ENCODE measurements around the gene MTERF4. TPM values are rescaled to one million over a fixed set of nuclear protein-coding genes. Genes with fewer than 3 reads are reported as not detected.

MTERF4 gene
- polyA plus RNA-seq, 2 donors, result 21.5 to 32.7 TPM

DNA sequence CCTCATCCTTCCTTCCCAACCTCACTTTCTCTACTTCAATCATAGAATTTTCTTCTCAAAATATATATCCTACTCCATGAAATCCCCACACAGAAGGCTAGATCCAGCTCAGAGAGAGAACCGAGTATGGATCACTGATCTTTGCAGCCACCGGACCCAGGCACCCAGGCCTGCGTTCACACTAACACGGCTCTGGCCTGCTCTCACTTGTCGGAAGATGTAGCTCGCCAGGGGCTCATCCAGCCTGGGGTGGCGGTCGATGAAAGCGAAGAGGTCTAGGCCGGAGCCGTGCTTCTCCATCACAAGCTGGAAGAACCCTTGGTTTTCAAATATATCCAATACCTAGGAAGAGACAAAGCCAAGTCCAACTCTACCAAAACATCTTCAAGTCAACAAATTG is 12.7 kb upstream of the MTERF4 start:
- Histone ChIP-seq H3K9me3 (ENCODE audit: control insufficient read depth in 2 of 2, insufficient read depth in 1 of 2, low read depth in 1 of 2, low read length in 1 of 2) (no peaks in the 10 kb centered on the region), H3K27ac (ENCODE audit: low read depth in 2 of 2, low read length in 1 of 2) (no peak overlapping the region), H3K4me1 (ENCODE audit: control insufficient read depth in 2 of 2, insufficient read depth in 2 of 2, low read length in 1 of 2) (peaks cover 0 to 2% of the 10 kb centered on the region in 2 donors), H3K4me3 (ENCODE audit: low read depth in 1 of 2, low read length in 2 of 2) (no peak overlapping the region), H3K36me3 (ENCODE audit: control insufficient read depth in 2 of 2, insufficient read depth in 2 of 2, low read length in 1 of 2) (peaks cover 0 to 10% of the 10 kb centered on the region in 2 donors), H3K27me3 (ENCODE audit: control insufficient read depth in 1 of 2, insufficient read depth in 2 of 2, low read length in 2 of 2) (no peaks in the 10 kb centered on the region)
- whole genome bisulfite sequencing, 2 donors, result 92 to 97% methylated on average over 11 of the region's 11 CpGs

GRCh38 chr2:241112592-241112991 is 10.5 kb upstream of the MTERF4 start:
- Histone ChIP-seq H3K4me1 (ENCODE audit: control insufficient read depth in 2 of 2, insufficient read depth in 2 of 2, low read length in 1 of 2) (peaks cover 0 to 2% of the 10 kb centered on the region in 2 donors), H3K9me3 (ENCODE audit: control insufficient read depth in 2 of 2, insufficient read depth in 1 of 2, low read depth in 1 of 2, low read length in 1 of 2) (no peaks in the 10 kb centered on the region), H3K27ac (ENCODE audit: low read depth in 2 of 2, low read length in 1 of 2) (no peak overlapping the region), H3K36me3 (ENCODE audit: control insufficient read depth in 2 of 2, insufficient read depth in 2 of 2, low read length in 1 of 2) (peaks cover 0 to 10% of the 10 kb centered on the region in 2 donors), H3K27me3 (ENCODE audit: control insufficient read depth in 1 of 2, insufficient read depth in 2 of 2, low read length in 2 of 2) (no peaks in the 10 kb centered on the region), H3K4me3 (ENCODE audit: low read depth in 1 of 2, low read length in 2 of 2) (no peak overlapping the region)
- 78 to 84% methylated on average over 8 of the region's 8 CpGs for WGBS, 2 donors

GRCh38 chr2:241112046-241112445 is 10.0 kb upstream of the MTERF4 start:
- Histone ChIP-seq H3K36me3 (ENCODE audit: control insufficient read depth in 2 of 2, insufficient read depth in 2 of 2, low read length in 1 of 2) (peaks cover 0 to 10% of the 10 kb centered on the region in 2 donors), H3K27ac (ENCODE audit: low read depth in 2 of 2, low read length in 1 of 2) (no peak overlapping the region), H3K9me3 (ENCODE audit: control insufficient read depth in 2 of 2, insufficient read depth in 1 of 2, low read depth in 1 of 2, low read length in 1 of 2) (no peaks in the 10 kb centered on the region), H3K4me3 (ENCODE audit: low read depth in 1 of 2, low read length in 2 of 2) (no peak overlapping the region), H3K4me1 (ENCODE audit: control insufficient read depth in 2 of 2, insufficient read depth in 2 of 2, low read length in 1 of 2) (peaks cover 0 to 2% of the 10 kb centered on the region in 2 donors), H3K27me3 (ENCODE audit: control insufficient read depth in 1 of 2, insufficient read depth in 2 of 2, low read length in 2 of 2) (no peaks in the 10 kb centered on the region)
- 91 to 92% methylated on average over 17 of the region's 17 CpGs for WGBS, 2 donors

DNA sequence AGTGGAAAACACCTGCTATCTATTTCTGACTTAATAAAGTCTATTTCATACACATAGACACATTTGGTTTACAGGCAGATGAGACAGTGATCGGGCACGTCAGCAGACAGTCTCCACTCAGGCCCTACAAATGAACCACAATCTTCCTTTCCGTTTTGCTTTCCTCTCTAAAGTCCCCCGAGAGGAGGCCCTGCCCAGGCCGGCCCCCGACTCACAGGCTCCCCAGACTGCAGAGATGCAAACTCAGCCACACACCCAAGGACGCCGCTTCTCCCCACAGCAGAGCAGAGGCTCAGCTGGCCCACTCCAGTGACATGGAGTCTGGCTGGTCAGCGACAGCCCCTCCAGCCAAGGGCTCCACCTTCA is 9.3 kb upstream of the MTERF4 start:
- Histone ChIP-seq H3K9me3 (ENCODE audit: control insufficient read depth in 2 of 2, insufficient read depth in 1 of 2, low read depth in 1 of 2, low read length in 1 of 2) (no peaks in the 10 kb centered on the region), H3K4me1 (ENCODE audit: control insufficient read depth in 2 of 2, insufficient read depth in 2 of 2, low read length in 1 of 2) (peaks cover 0 to 2% of the 10 kb centered on the region in 2 donors), H3K27ac (ENCODE audit: low read depth in 2 of 2, low read length in 1 of 2) (peak overlapping the region in 1 of 2 donors; percentile 21), H3K36me3 (ENCODE audit: control insufficient read depth in 2 of 2, insufficient read depth in 2 of 2, low read length in 1 of 2) (peaks cover 0 to 13% of the 10 kb centered on the region in 2 donors), H3K27me3 (ENCODE audit: control insufficient read depth in 1 of 2, insufficient read depth in 2 of 2, low read length in 2 of 2) (no peaks in the 10 kb centered on the region), H3K4me3 (ENCODE audit: low read depth in 1 of 2, low read length in 2 of 2) (no peak overlapping the region)
- 81 to 87% methylated on average over 9 of the region's 9 CpGs for WGBS, 2 donors

GRCh38 chr2:241110607-241111439 is 8.7 kb upstream of the MTERF4 start:
- Histone ChIP-seq H3K4me3 (ENCODE audit: low read depth in 1 of 2, low read length in 2 of 2) (no peak overlapping the region), H3K27ac (ENCODE audit: low read depth in 2 of 2, low read length in 1 of 2) (no peak overlapping the region), H3K27me3 (ENCODE audit: control insufficient read depth in 1 of 2, insufficient read depth in 2 of 2, low read length in 2 of 2) (no peaks in the 10 kb centered on the region), H3K36me3 (ENCODE audit: control insufficient read depth in 2 of 2, insufficient read depth in 2 of 2, low read length in 1 of 2) (peaks cover 0 to 10% of the 10 kb centered on the region in 2 donors), H3K4me1 (ENCODE audit: control insufficient read depth in 2 of 2, insufficient read depth in 2 of 2, low read length in 1 of 2) (peaks cover 0 to 2% of the 10 kb centered on the region in 2 donors), H3K9me3 (ENCODE audit: control insufficient read depth in 2 of 2, insufficient read depth in 1 of 2, low read depth in 1 of 2, low read length in 1 of 2) (no peaks in the 10 kb centered on the region)
- WGBS, 2 donors, result 88% methylated on average over 19 of the region's 19 CpGs

GRCh38 chr2:241110089-241110606 is 8.1 kb upstream of the MTERF4 start:
- no peak overlapping the region for H3K27ac ChIP-seq (ENCODE audit: low read depth in 2 of 2, low read length in 1 of 2)
- no peak overlapping the region for H3K4me3 ChIP-seq (ENCODE audit: low read depth in 1 of 2, low read length in 2 of 2)
- H3K27me3 ChIP-seq (ENCODE audit: control insufficient read depth in 1 of 2, insufficient read depth in 2 of 2, low read length in 2 of 2), result no peaks in the 10 kb centered on the region
- peaks cover 0 to 2% of the 10 kb centered on the region in 2 donors for H3K4me1 ChIP-seq (ENCODE audit: control insufficient read depth in 2 of 2, insufficient read depth in 2 of 2, low read length in 1 of 2)
- H3K9me3 ChIP-seq (ENCODE audit: control insufficient read depth in 2 of 2, insufficient read depth in 1 of 2, low read depth in 1 of 2, low read length in 1 of 2), result no peaks in the 10 kb centered on the region
- WGBS, 2 donors, result 88 to 89% methylated on average over 9 of the region's 9 CpGs
- peaks cover 0 to 7% of the 10 kb centered on the region in 2 donors for H3K36me3 ChIP-seq (ENCODE audit: control insufficient read depth in 2 of 2, insufficient read depth in 2 of 2, low read length in 1 of 2)

GRCh38 chr2:241109210-241110088 is 7.4 kb upstream of the MTERF4 start:
- 82 to 86% methylated on average over 14 of the region's 14 CpGs for WGBS, 2 donors
- Histone ChIP-seq H3K4me3 (ENCODE audit: low read depth in 1 of 2, low read length in 2 of 2) (no peak overlapping the region), H3K36me3 (ENCODE audit: control insufficient read depth in 2 of 2, insufficient read depth in 2 of 2, low read length in 1 of 2) (peaks cover 0 to 7% of the 10 kb centered on the region in 2 donors), H3K9me3 (ENCODE audit: control insufficient read depth in 2 of 2, insufficient read depth in 1 of 2, low read depth in 1 of 2, low read length in 1 of 2) (no peaks in the 10 kb centered on the region), H3K27me3 (ENCODE audit: control insufficient read depth in 1 of 2, insufficient read depth in 2 of 2, low read length in 2 of 2) (no peaks in the 10 kb centered on the region), H3K4me1 (ENCODE audit: control insufficient read depth in 2 of 2, insufficient read depth in 2 of 2, low read length in 1 of 2) (peaks cover 0 to 2% of the 10 kb centered on the region in 2 donors), H3K27ac (ENCODE audit: low read depth in 2 of 2, low read length in 1 of 2) (peak overlapping the region in 1 of 2 donors; percentile 27)

DNA sequence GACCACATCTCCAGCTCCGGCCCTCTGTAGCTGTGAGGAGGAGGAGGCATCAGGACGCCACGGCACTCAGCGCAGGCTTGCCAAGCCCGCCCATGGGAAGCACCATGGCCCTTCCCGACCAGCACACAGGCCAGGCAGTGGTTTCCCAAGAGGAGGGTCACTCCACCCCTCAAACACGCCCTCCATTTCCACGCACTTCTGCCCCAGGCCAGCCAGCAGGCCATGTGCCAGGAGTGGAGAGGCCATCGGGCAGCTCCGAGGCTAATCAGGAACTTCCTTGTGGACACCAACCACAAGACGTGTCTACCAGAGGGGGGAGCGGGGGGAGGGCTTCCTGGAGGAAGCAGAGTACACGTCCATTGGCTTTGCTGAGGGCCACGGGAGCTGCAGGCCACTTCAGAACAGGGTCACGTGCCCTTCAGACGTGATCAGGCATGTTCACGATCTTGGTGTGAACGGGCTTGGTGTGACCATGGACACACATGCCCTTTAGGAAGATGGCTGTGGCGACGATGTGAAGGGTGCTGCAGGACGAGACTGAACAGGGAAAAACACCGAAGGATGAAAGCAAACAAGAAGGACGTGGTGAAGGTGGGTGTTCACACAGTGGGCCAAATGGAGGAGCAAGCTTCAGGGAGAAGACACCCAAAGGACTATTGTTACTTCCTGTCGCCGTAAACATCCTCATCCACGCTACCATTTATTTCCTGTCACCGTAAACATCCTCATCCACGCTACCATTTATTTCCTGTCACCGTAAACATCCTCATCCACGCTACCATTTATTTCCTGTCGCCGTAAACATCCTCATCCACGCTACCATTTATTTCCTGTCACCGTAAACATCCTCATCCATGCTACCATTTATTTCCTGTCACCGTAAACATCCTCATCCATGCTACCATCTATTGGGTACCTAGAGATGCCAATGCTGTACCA is 6.5 kb upstream of the MTERF4 start:
- WGBS, 2 donors, result 78 to 80% methylated on average over 35 of the region's 35 CpGs
- Histone ChIP-seq H3K36me3 (ENCODE audit: control insufficient read depth in 2 of 2, insufficient read depth in 2 of 2, low read length in 1 of 2) (peaks cover 0 to 7% of the 10 kb centered on the region in 2 donors), H3K27me3 (ENCODE audit: control insufficient read depth in 1 of 2, insufficient read depth in 2 of 2, low read length in 2 of 2) (no peaks in the 10 kb centered on the region), H3K4me1 (ENCODE audit: control insufficient read depth in 2 of 2, insufficient read depth in 2 of 2, low read length in 1 of 2) (peaks cover 0 to 2% of the 10 kb centered on the region in 2 donors), H3K9me3 (ENCODE audit: control insufficient read depth in 2 of 2, insufficient read depth in 1 of 2, low read depth in 1 of 2, low read length in 1 of 2) (no peaks in the 10 kb centered on the region), H3K4me3 (ENCODE audit: low read depth in 1 of 2, low read length in 2 of 2) (no peak overlapping the region), H3K27ac (ENCODE audit: low read depth in 2 of 2, low read length in 1 of 2) (peak overlapping the region in 1 of 2 donors; percentile 44)

Data from esophagus (tissue), 2 donors.